ENCODE results near the gene WDR59. TPM values are rescaled to one million over a fixed set of nuclear protein-coding genes. Genes with fewer than 3 reads are reported as not detected.

Gene WDR59
- total and polyA plus RNA-seq, 9 of the 15 experiments (the other 6 are each of a cell fraction or from before 2014, with no cell fraction given): 12.7 to 126 (median 34.7) TPM

DNA sequence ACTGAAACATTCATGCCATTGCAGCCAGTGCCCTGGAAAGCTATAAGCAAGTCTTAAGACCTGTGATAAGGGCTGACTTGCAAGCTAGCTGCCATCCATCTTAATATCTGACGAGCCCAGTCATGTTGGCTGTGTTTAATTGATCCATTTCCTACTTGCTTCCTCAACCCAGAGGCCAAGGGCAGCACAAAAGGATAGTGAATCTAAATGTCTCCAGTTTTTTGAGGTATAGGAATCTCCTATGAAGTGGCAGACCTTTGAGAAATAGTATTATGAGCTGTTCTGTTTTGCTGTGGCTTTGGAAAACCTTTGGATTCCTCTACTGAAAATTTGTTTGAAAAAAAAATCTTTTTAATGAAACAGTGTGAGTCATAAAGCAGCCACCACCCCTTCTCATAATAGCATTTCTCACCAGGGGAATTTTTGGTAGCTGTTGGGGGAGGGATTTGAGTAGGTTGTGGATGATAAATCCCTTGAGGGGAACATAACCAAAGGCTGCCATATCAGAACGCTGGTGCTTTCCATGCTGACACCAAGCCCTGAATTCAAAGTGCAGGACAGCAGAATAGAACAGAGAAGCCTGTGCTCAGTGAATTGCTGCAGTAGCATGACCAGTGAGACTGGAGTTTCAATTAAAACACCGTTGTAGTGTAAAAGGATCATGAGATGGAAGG is 26.8 kb upstream of the WDR59 start (continued):
- TF ChIP-seq, protein P1, sequence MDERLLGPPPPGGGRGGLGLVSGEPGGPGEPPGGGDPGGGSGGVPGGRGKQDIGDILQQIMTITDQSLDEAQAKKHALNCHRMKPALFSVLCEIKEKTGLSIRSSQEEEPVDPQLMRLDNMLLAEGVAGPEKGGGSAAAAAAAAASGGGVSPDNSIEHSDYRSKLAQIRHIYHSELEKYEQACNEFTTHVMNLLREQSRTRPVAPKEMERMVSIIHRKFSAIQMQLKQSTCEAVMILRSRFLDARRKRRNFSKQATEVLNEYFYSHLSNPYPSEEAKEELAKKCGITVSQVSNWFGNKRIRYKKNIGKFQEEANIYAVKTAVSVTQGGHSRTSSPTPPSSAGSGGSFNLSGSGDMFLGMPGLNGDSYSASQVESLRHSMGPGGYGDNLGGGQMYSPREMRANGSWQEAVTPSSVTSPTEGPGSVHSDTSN (CRISPR knock-in tag; IDR thresholded peaks at IDR 0.05; ENCODE audit: low read depth): no peak
- TF ChIP-seq, protein P1 (tag; conservative IDR thresholded peaks at IDR 0.05; ENCODE audit: low read depth): peak; percentile 78
- TF ChIP-seq, protein P2, sequence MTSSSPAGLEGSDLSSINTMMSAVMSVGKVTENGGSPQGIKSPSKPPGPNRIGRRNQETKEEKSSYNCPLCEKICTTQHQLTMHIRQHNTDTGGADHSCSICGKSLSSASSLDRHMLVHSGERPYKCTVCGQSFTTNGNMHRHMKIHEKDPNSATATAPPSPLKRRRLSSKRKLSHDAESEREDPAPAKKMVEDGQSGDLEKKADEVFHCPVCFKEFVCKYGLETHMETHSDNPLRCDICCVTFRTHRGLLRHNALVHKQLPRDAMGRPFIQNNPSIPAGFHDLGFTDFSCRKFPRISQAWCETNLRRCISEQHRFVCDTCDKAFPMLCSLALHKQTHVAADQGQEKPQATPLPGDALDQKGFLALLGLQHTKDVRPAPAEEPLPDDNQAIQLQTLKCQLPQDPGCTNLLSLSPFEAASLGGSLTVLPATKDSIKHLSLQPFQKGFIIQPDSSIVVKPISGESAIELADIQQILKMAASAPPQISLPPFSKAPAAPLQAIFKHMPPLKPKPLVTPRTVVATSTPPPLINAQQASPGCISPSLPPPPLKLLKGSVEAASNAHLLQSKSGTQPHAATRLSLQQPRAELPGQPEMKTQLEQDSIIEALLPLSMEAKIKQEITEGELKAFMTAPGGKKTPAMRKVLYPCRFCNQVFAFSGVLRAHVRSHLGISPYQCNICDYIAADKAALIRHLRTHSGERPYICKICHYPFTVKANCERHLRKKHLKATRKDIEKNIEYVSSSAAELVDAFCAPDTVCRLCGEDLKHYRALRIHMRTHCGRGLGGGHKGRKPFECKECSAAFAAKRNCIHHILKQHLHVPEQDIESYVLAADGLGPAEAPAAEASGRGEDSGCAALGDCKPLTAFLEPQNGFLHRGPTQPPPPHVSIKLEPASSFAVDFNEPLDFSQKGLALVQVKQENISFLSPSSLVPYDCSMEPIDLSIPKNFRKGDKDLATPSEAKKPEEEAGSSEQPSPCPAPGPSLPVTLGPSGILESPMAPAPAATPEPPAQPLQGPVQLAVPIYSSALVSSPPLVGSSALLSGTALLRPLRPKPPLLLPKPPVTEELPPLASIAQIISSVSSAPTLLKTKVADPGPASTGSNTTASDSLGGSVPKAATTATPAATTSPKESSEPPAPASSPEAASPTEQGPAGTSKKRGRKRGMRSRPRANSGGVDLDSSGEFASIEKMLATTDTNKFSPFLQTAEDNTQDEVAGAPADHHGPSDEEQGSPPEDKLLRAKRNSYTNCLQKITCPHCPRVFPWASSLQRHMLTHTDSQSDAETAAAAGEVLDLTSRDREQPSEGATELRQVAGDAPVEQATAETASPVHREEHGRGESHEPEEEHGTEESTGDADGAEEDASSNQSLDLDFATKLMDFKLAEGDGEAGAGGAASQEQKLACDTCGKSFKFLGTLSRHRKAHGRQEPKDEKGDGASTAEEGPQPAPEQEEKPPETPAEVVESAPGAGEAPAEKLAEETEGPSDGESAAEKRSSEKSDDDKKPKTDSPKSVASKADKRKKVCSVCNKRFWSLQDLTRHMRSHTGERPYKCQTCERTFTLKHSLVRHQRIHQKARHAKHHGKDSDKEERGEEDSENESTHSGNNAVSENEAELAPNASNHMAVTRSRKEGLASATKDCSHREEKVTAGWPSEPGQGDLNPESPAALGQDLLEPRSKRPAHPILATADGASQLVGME (CRISPR knock-in tag; IDR thresholded peaks at IDR 0.05): no peak
- no peak for TF ChIP-seq POU5F1 (IDR thresholded peaks at IDR 0.05; ENCODE audit: borderline replicate concordance, low read depth, low read length, partially characterized antibody)
- TF ChIP-seq ZBTB17 (CRISPR knock-in tag; IDR thresholded peaks at IDR 0.05): no peak
- no peak for TF ChIP-seq YBX1 (IDR thresholded peaks at IDR 0.05)
- TF ChIP-seq SMARCE1 (IDR thresholded peaks at IDR 0.05): peak; percentile 11; the same call in 1 of the 2 replicates
- TF ChIP-seq GTF2A2 (tag; IDR thresholded peaks at IDR 0.05): no peak
- no peak for TF ChIP-seq KLF6 (CRISPR knock-in tag; IDR thresholded peaks at IDR 0.05; ENCODE audit: borderline replicate concordance)
- TF ChIP-seq MEIS2 (IDR thresholded peaks at IDR 0.05; ENCODE audit: partially characterized antibody): peak; percentile 67
- TF ChIP-seq, protein P3, sequence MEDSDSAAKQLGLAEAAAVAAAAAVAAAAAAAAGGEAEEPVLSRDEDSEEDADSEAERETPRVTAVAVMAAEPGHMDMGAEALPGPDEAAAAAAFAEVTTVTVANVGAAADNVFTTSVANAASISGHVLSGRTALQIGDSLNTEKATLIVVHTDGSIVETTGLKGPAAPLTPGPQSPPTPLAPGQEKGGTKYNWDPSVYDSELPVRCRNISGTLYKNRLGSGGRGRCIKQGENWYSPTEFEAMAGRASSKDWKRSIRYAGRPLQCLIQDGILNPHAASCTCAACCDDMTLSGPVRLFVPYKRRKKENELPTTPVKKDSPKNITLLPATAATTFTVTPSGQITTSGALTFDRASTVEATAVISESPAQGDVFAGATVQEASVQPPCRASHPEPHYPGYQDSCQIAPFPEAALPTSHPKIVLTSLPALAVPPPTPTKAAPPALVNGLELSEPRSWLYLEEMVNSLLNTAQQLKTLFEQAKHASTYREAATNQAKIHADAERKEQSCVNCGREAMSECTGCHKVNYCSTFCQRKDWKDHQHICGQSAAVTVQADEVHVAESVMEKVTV (CRISPR knock-in tag; IDR thresholded peaks at IDR 0.05): no peak
- TF ChIP-seq, protein P4, sequence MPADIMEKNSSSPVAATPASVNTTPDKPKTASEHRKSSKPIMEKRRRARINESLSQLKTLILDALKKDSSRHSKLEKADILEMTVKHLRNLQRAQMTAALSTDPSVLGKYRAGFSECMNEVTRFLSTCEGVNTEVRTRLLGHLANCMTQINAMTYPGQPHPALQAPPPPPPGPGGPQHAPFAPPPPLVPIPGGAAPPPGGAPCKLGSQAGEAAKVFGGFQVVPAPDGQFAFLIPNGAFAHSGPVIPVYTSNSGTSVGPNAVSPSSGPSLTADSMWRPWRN (IDR thresholded peaks at IDR 0.05; ENCODE audit: low read depth): no peak
